ENCODE results near the gene FSTL5.

The FSTL5 gene

GRCh38 chr4:161937596-161937995, 226.2 kb downstream of the FSTL5 start:
- DNase-seq (no peak), ATAC-seq (replicated peaks) (no peak)
- Mint-ChIP-seq H3K27ac (no peak overlapping the region), H3K4me1 (no peaks in the 10 kb centered on the region), H3K27me3 (no peaks in the 10 kb centered on the region), H3K9me3 (peaks cover 0 to 2% of the 10 kb centered on the region in 2 donors), H3K4me3 (no peak overlapping the region), H3K36me3 (no peaks in the 10 kb centered on the region)

DNA sequence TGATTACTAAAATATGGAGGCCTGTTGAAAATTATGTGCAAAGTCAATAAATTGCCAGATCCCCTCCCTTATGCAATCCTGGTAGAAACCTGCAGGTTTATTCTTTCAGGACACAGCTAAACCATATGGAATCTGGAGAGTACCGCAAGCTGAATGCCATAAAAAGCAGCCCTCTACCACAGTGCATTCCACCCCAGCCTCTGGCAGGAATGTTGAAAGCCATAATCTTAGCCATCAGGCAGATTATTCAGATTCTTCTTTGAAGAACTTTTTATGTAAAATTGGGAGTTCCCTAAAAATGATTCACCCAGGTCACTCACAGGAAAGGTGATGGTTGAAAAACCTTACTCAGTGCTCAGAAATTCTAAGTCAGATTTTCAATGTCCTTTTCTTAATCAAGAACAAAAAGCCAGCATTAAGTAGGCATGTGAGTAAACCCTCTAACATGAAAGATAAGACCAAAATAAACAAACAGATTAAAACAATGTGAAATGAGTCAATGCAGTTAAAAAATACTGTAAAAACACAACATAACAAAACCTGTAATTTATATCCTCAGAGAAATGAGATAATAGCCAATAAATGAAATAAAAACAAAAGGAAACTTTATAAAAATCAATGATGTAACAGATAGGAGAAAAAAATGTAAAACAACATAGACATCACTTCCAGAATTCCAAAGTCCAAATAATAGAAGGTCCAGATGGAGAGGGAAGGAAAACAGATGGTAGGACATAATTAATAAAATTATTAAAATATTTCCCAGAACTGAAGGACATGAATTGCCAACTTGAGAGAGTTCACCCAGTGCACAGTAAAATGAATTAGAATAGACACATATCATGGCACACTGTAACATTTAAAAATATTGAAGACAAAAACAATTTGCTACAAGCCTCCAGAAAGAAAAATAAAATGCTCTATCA, 226.9 kb downstream of the FSTL5 start:
- Mint-ChIP-seq H3K4me3 (no peak overlapping the region), H3K36me3 (no peaks in the 10 kb centered on the region), H3K4me1 (no peaks in the 10 kb centered on the region), H3K27ac (no peak overlapping the region), H3K27me3 (no peaks in the 10 kb centered on the region), H3K9me3 (peaks cover 0 to under 1% of the 10 kb centered on the region in 2 donors)
- DNase-seq: no peak
- ATAC-seq (replicated peaks): no peak

GRCh38 chr4:161931089-161931488, 232.7 kb downstream of the FSTL5 start:
- Mint-ChIP-seq H3K4me3 (no peak overlapping the region), H3K9me3 (no peaks in the 10 kb centered on the region), H3K27me3 (no peaks in the 10 kb centered on the region), H3K4me1 (no peaks in the 10 kb centered on the region), H3K27ac (no peak overlapping the region), H3K36me3 (no peaks in the 10 kb centered on the region)
- ATAC-seq (replicated peaks) (no peak), DNase-seq (no peak)

- ATAC-seq (replicated peaks): no peak
- Mint-ChIP-seq H3K4me3 (no peak overlapping the region), H3K27ac (no peak overlapping the region), H3K27me3 (no peaks in the 10 kb centered on the region), H3K4me1 (no peaks in the 10 kb centered on the region), H3K36me3 (no peaks in the 10 kb centered on the region), H3K9me3 (no peaks in the 10 kb centered on the region)
- no peak for DNase-seq
Measured at GRCh38 chr4:161929956-161930355, 233.8 kb downstream of the FSTL5 start.

GRCh38 chr4:161926033-161926828, 237.6 kb downstream of the FSTL5 start:
- ATAC-seq (replicated peaks) (no peak), DNase-seq (no peak)
- no peak overlapping the region for H3K4me3 Mint-ChIP-seq
- no peaks in the 10 kb centered on the region for H3K4me1 Mint-ChIP-seq
- H3K9me3 Mint-ChIP-seq: no peaks in the 10 kb centered on the region
- H3K36me3 Mint-ChIP-seq: no peaks in the 10 kb centered on the region
- H3K27ac Mint-ChIP-seq: no peak overlapping the region
- H3K27me3 Mint-ChIP-seq: no peaks in the 10 kb centered on the region

GRCh38 chr4:161920304-161921052, 243.3 kb downstream of the FSTL5 start:
- DNase-seq: no peak
- no peaks in the 10 kb centered on the region for H3K36me3 Mint-ChIP-seq
- no peaks in the 10 kb centered on the region for H3K27me3 Mint-ChIP-seq
- no peaks in the 10 kb centered on the region for H3K4me1 Mint-ChIP-seq
- no peak overlapping the region for H3K27ac Mint-ChIP-seq
- ATAC-seq (replicated peaks): no peak
- H3K4me3 Mint-ChIP-seq: no peak overlapping the region
- H3K9me3 Mint-ChIP-seq: no peaks in the 10 kb centered on the region

DNA sequence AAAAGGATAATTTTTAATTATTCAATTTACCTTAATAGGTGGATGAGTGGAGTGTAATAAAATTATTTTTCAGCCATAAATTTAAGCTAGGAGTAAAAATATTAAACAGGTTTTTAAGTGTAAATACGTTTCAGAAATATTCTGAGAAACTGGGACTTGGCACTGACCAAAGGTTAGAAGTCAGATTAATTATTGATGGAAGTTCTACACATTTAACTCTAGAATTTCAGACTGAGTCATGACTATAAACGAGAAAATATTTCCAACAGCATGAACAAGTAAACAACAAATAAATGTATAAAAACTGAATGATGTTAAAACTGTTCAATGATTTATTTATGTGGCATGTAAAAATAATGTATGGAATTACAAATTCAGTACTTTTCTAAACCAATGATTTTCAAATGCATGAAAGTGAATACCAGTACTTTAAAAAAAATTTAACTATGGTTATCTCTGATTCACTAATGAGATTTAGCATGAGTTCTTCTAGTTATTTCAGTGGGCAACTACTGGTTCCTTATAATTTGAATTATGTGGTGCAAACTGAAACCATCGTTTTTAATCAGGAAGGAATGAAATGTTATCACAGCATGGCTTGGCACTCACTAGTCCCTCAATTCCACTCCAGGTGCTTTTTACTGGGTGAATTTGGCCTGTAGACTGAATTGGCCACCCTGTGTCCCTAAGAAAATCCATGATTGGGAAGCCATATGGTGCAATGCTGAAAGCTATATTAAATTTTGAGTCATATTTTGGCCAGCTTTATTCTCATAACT, 244.2 kb downstream of the FSTL5 start:
- no peak for ATAC-seq (replicated peaks)
- H3K4me1 Mint-ChIP-seq: no peaks in the 10 kb centered on the region
- DNase-seq: no peak
- H3K27ac Mint-ChIP-seq: no peak overlapping the region
- no peaks in the 10 kb centered on the region for H3K9me3 Mint-ChIP-seq
- no peaks in the 10 kb centered on the region for H3K27me3 Mint-ChIP-seq
- H3K4me3 Mint-ChIP-seq: no peak overlapping the region
- no peaks in the 10 kb centered on the region for H3K36me3 Mint-ChIP-seq

DNA sequence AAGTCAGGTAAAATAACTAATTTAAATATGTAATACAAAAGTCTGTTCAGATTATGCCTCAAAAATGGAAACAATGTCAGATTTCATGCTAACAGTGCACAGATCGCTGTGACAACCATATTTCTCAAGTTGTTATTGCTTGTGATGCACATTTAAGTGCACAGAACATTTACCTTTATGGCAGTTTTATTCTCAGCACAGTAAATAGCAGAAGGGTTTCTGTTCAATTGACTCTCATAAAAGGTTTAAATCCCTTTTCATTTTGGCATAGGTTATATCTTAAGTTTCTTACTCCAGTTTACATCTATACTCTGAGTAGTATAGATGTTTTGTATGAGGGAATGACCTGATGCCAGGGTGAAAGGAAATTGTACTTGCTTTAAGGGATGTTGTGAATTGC, 247.8 kb downstream of the FSTL5 start:
- no peak overlapping the region for H3K27ac Mint-ChIP-seq
- H3K4me1 Mint-ChIP-seq: no peaks in the 10 kb centered on the region
- DNase-seq (no peak), ATAC-seq (replicated peaks) (no peak)
- H3K9me3 Mint-ChIP-seq: peaks cover 0 to 4% of the 10 kb centered on the region in 2 donors
- no peaks in the 10 kb centered on the region for H3K27me3 Mint-ChIP-seq
- no peaks in the 10 kb centered on the region for H3K36me3 Mint-ChIP-seq
- H3K4me3 Mint-ChIP-seq: no peak overlapping the region

GRCh38 chr4:161907590-161907955, 256.2 kb downstream of the FSTL5 start:
- Mint-ChIP-seq H3K4me3 (no peak overlapping the region), H3K36me3 (no peaks in the 10 kb centered on the region), H3K27ac (no peak overlapping the region), H3K4me1 (no peaks in the 10 kb centered on the region), H3K27me3 (no peaks in the 10 kb centered on the region), H3K9me3 (peaks cover 0 to 2% of the 10 kb centered on the region in 2 donors)
- ATAC-seq (replicated peaks) (no peak), DNase-seq (no peak)

DNA sequence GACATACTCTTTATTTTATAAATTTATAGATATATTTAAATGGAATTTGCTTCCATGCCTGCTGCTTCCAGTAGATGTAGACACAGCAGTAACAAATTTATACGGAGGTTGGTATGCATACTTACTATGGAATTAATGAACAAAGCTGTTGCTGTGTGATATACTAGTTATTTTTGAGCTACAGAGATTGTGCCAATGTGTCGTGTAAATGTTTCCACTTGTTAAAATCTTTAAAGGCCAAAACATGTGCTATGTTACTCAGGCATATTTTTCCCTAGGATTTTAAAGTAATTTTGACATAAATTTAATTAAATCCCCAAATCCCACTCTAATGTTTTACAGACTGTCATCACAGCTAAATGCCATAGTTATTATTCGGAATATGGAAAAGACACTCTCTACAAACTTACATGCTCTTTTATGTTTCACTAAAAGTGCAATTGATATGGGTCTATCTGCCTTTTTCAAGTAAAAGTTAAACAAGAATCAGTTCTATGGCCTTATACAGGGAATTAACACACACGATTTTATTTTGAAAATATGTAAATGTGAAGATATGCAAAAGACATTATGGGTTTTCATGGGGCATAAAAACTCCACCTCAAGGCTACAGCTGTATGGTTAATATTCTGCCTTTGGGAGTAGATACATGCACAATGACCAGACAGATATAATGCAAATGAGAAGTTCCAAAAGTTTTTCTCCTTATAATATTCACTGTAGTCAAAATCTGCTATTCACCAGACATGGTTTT, 256.8 kb downstream of the FSTL5 start:
- no peak for DNase-seq
- Mint-ChIP-seq H3K4me1 (no peaks in the 10 kb centered on the region), H3K4me3 (no peak overlapping the region), H3K9me3 (no peaks in the 10 kb centered on the region), H3K27me3 (no peaks in the 10 kb centered on the region), H3K36me3 (no peaks in the 10 kb centered on the region), H3K27ac (no peak overlapping the region)
- ATAC-seq (replicated peaks): no peak

- Mint-ChIP-seq H3K36me3 (no peaks in the 10 kb centered on the region), H3K9me3 (no peaks in the 10 kb centered on the region), H3K27me3 (no peaks in the 10 kb centered on the region), H3K27ac (no peak overlapping the region), H3K4me3 (no peak overlapping the region), H3K4me1 (no peaks in the 10 kb centered on the region)
- DNase-seq: no peak
- ATAC-seq (replicated peaks): no peak
Measured at GRCh38 chr4:161900110-161900509, 263.7 kb downstream of the FSTL5 start.

GRCh38 chr4:161894493-161895167, 269.2 kb downstream of the FSTL5 start:
- Mint-ChIP-seq H3K4me3 (no peak overlapping the region), H3K9me3 (no peaks in the 10 kb centered on the region), H3K4me1 (no peaks in the 10 kb centered on the region), H3K27ac (no peak overlapping the region), H3K36me3 (no peaks in the 10 kb centered on the region), H3K27me3 (no peaks in the 10 kb centered on the region)
- ATAC-seq (replicated peaks) (no peak), DNase-seq (no peak)

GRCh38 chr4:161894014-161894413, 269.8 kb downstream of the FSTL5 start:
- Mint-ChIP-seq H3K27ac (no peak overlapping the region), H3K9me3 (no peaks in the 10 kb centered on the region), H3K4me1 (no peaks in the 10 kb centered on the region), H3K27me3 (no peaks in the 10 kb centered on the region), H3K4me3 (no peak overlapping the region), H3K36me3 (no peaks in the 10 kb centered on the region)
- no peak for DNase-seq
- no peak for ATAC-seq (replicated peaks)
